ENCODE data around the gene EIF4E1B. TPM values are rescaled to one million over a fixed set of nuclear protein-coding genes. Genes with fewer than 3 reads are reported as not detected.
"Not testable (repeated sequence)": the region's sequence is repeated elsewhere in the genome, so short reads cannot be mapped to it uniquely, and the experiment has no call there.

Gene EIF4E1B
- polyA plus RNA-seq (ENCODE audit: insufficient read length) = not detected

DNA sequence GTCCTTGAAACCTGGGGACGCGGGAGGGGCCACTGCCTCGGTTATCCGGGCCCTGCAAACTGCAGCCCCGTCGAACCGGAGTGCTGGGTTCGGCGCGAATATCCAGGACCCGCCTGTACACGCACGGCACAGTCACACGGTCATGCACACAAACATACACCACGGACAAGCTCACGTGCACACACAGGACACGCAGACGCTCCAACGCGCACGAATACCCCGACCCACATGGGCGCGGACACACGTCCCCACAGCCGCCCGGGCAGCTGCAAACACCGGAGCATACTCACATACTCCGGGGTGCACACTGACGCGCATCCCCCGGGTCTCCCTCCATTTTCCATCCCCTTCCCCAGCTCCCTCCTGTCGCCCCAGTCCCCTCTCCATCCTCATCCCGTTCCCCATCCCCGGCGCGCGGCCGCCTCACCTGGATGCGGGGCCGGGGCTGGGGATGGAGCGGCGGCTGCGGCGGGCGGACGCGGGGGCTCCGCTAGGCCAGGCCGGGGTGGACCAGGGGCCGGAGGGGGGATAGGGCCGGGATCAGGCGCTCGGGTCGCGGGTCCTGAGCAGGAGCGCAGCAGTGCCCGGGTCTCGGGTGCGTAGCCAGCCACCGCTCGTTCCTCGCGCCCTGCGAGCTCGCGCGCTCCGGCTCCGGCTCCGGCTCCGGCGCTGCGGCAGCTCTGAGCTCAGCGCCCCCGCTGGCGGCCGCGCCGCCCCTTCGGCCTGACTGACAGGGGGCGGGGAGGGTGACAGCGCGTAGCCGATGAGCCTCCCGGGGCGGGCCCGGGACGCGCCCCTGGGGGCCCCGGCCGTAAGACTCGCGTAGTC lies at the start of gene EIF4E1B, which contains the start of gene SNCB:
EIF4E1B (plus strand) TSS at position 823 of the 828 bp plus-strand sequence. CDS start 12,113 bp downstream, outside the sequence.
SNCB (minus strand) TSS at position 682 of the 828 bp plus-strand sequence. CDS start 880 bp downstream, outside the sequence.
- no peak for DNase-seq (ENCODE audit: low read depth)

- no peak for DNase-seq (ENCODE audit: low read depth)
Measured at GRCh38 chr5:176581361-176581760, 49.1 kb upstream of the EIF4E1B start.

- no peak for DNase-seq (ENCODE audit: low read depth)
Measured at GRCh38 chr5:176583076-176583475, 47.4 kb upstream of the EIF4E1B start.

DNA sequence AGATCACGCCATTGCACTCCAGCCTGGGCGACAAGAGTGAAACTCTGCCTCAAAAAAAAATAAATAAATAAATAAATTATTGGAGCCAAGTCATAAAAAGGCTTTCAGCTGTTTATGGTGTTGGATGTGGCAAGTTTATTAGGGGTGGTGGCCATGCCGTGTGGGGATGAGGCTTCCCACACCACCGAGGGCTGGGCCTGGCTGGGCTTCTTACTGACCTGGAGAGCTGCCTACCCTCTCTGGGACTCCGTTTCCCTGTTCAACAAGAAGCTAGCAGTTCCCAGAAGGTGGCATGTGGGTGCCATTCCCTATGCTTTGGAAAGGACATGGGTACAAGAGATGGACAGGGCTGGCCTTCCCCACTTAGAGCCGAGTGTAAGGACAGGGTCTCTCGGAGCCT lies 43.1 kb upstream of the EIF4E1B start:
- no peak for DNase-seq (ENCODE audit: low read depth)

GRCh38 chr5:176588297-176588696 lies 42.2 kb upstream of the EIF4E1B start:
- no peak for DNase-seq (ENCODE audit: low read depth)

- DNase-seq (ENCODE audit: low read depth) = no peak
Measured at GRCh38 chr5:176589039-176589769, 41.3 kb upstream of the EIF4E1B start.

GRCh38 chr5:176590035-176590717 lies 40.3 kb upstream of the EIF4E1B start:
- DNase-seq (ENCODE audit: low read depth) = no peak

GRCh38 chr5:176591667-176592066 lies 38.8 kb upstream of the EIF4E1B start:
- DNase-seq (ENCODE audit: low read depth) = not testable (repeated sequence)

DNA sequence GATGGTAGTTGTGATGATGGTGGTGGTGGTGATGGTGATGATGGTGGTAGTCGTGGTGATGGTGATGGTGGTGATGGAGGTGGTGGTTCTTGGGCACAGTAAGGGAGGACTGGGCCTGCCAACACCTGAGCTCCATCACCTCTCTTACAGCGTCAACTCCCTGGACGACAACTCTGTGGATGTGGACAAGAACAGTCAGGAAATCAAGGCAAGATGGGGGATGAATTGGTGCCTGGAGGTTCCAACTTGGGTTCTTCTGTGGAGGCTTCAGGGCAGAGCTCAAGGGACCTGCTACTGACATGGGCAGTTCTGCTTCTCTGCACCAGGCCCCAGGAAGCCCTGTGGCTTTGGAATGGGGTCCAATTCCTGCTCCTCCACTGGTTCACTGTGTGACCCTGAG lies 37.9 kb upstream of the EIF4E1B start:
- no peak for DNase-seq (ENCODE audit: low read depth)

DNA sequence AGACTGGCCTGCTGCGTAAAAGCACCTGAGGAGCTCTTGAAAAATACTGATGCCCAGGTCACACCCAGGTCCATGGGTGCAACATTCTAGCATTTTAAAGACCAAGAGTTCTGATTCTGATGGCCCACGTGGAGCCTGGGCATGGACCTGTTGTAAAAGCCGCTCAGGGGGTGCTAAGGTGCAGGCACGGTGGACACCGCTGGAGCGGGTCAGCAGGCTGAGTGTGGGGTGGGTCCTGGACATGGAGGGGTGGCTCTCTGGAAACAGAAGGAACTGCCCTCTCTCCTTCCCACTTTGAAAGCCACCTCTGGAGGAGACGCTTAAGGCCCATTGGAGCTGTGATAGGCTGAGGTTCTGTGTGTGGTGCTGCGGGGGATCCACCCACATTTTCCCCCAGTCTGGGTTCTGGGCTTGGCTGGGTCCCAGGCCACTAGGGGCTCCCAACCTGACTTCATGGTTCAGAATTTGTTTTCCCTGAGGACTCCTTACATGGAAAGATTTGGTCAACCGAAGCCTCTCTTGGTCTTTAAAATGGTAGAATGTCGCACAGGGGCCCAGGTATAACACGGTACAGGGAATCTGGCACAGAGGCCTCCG lies 37.1 kb upstream of the EIF4E1B start:
- no peak for DNase-seq (ENCODE audit: low read depth)

GRCh38 chr5:176594554-176594953 lies 35.9 kb upstream of the EIF4E1B start:
- DNase-seq (ENCODE audit: low read depth) = no peak

GRCh38 chr5:176595386-176595943 lies 35.0 kb upstream of the EIF4E1B start:
- DNase-seq (ENCODE audit: low read depth) = no peak

DNA sequence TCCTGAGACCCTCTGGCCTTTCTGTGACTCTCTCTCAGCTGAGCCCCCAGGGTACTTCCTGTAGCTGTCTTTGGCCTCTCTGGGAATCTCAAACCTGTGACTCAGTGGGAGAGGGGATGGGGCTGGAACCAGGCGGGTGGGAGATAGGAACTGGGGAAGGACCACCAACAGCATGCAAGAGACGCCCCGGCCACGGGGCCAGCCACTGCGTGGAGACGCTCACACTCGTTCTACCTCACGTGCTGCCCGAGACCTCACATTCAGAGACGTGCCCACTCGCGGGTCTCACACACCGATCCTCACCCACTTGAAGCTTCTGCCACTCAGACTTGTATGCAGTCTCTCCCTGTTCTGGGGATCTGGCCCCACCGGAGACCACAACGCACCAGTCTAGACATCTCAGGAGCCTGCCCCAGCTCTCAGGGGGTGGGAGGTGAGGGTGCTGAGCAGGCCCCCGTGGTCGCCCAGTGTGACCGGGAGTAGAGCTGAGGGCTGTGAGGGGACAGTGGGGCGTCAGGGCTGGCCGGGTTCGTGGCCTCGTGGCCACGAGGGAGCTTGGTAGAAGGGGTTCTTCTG lies 34.3 kb upstream of the EIF4E1B start:
- no peak for DNase-seq (ENCODE audit: low read depth)

DNA sequence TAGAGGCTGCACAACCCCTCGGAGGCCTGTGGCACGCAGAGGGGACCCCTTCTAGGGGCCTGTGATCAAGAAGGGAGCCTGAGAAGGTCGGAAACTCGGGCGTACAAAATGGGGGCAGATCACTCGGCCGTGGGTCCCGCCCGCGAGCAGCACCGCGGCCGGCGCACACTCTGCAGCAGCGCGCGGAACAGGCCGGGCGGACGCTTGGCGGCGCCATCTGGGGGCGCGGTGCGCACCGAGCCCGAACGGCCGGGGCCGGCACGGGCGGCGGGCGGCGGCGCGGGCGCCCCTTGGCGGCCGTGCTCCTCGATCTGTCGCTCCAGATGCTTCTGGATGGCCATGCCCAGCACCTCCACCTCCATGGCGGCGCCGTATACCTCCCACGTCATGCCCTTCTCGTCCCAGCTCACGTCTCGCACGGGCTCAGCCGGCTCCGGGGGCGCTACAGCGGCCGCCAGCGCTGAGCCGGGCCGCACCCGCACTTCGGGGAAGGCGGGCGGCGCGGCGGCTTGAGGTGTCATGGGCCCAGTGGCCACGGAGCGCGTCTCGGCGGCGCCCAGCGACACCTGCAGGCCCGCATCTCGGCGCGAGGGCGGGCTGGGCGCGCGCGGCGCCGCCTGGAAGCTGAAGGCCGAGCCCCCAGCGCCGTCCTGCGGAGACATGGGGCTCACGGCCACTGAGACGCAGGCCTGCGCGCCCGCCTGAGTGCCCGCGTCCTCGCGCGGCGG lies 33.6 kb upstream of the EIF4E1B start:
- DNase-seq (ENCODE audit: low read depth) = no peak

DNA sequence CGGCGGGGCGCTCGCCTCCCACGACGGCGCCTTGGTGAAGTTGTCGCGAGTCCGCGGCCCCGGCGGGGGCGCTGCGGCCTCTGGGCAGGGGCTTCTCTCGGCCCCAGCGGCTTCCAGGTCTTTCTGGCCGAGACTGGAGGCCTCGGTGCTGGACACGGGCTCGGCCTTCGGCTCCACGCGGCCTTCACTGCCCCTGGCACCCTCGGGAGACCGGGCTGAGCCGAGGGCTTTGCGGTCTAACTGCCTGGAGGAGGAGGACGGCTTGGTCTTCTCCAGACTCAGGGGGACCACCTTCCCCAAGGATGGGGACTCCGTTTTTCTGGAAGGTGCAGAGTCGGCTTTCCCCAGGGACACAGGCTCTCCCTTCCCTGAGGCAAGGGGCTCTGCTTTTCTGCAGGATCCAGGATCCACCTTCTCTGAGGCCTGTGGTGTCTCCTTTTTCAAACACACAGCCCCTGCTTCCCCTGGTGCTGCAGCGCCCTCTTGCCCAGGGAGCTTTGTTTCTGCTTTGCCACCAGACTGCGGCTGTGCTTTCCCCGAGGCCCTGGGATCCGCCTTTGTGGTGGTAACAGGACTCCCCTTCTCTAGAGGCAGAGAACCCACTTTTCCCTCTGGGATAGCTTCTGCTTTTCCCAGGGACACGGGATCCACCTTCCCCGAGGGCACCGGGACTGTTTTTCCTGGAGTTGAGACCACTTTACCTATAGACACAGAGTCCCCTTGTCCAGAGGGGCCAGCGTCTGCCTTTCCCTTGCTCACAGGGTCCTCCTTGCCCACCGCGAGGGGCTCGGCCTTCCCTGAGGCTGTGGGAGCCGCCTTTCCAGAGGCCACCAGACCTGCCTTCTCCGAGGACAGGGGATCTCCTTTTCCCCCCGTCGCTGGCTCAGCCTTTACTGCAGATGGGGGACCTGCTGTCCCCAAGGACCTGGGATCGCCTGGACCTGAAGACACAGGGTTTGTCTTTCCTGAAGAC lies 32.8 kb upstream of the EIF4E1B start:
- no peak for DNase-seq (ENCODE audit: low read depth)

DNA sequence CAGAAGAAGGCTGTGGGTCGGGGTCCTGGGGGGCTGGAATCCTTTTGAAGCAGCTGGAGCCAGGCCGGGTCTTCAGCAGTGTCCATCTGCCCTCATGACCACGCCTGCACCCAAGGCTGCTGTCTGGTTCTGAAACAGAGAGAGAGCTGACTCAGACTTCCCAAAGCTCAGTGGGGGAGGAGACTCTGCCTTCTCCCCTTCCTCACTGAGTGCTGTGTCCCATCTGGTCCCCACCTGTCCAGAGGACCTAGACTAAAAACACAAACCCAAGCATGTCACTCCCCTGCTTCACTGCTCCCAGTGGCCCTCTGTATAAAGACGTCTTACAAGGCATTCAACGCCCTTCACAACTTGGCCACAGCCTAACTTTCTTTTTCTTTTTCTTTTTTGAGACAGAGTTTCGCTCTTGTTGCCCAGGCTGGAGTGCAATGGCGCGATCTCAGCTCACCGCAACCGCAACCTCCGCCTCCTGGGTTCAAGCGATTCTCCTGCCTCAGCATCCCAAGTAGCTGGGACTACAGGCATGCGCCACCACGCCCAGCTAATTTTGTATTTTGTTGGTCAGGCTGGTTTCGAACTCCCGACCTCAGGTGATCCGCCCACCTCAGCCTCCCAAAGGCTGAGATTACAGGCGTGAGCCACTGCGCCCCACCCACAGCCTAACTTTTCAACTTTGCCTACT lies 30.6 kb upstream of the EIF4E1B start:
- not testable (repeated sequence) for DNase-seq (ENCODE audit: low read depth)

DNA sequence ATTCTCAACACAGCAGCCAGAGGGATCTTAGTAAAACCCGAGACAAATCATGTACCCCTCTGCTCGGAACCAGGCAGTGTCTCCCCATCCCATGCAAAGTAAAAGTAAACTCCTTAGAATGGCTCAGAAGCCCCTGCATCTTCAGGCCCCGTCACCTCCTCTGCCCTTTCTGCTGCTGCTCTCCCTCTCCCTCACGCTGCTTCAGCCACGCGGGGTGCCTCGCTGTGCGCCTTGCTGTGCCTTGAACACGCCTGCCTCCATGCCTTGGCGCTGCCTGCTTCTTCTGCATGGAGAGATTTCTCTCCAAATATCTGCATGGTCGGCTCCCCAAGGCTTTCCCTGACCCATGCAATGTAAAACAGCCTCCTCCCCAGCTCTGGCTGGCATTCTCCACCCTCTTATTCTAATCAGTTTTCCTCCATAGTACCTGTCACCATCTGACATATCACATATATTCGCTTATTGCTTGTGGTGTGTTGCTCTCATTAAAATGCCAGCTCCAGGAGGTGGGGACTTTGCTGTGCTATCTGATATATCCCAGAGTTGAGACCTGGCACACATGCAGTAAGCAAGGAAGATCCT lies 28.5 kb upstream of the EIF4E1B start:
- DNase-seq (ENCODE audit: low read depth) = no peak

GRCh38 chr5:176603091-176603490 lies 27.4 kb upstream of the EIF4E1B start:
- no peak for DNase-seq (ENCODE audit: low read depth)

All from forelimb muscle (tissue), 1 donor.